ENCODE data around the gene CHCHD4. TPM values are rescaled to one million over a fixed set of nuclear protein-coding genes. Genes with fewer than 3 reads are reported as not detected.

CHCHD4 gene
- total and polyA plus RNA-seq, 2 of the 8 experiments (the other 6 are each of a cell fraction or from before 2014, with no cell fraction given): 15.0 to 22.3 TPM

GRCh38 chr3:14144423-14145075 is 19.9 kb upstream of the CHCHD4 start:
- H3K79me2 ChIP-seq (ENCODE audit: control insufficient read depth in 1 of 2, insufficient read depth in 2 of 2, low read length in 2 of 2): no peaks in the 10 kb centered on the region
- peak overlapping the region; percentile 72; the same call in 1 of the 2 replicates for H3K27ac ChIP-seq (ENCODE audit: low read depth, low read length)
- H2BK120ac ChIP-seq (replicated peaks; ENCODE audit: low read depth, low read length): no peak overlapping the region
- H3K27me3 ChIP-seq (replicated peaks in 1 of 4; ENCODE audit: control insufficient read depth in 3 of 4, extremely low read depth in 1 of 4, insufficient read depth in 3 of 4, low read length in 3 of 4): no peaks in the 10 kb centered on the region
- H3K14ac ChIP-seq (ENCODE audit: insufficient read length): no peak overlapping the region
- H2BK15ac ChIP-seq (ENCODE audit: low read length): no peak overlapping the region
- no peak overlapping the region for H3K4ac ChIP-seq (replicated peaks; ENCODE audit: insufficient read length, low read depth, low read length)
- no peak overlapping the region for H4K91ac ChIP-seq (replicated peaks; ENCODE audit: insufficient read length, low read length)
- H2BK12ac ChIP-seq (ENCODE audit: low read depth, low read length): peak overlapping the region; percentile 87; the same call in 1 of the 2 replicates
- DNase-seq (ENCODE audit: low read depth in 1 of 2, low spot score in 2 of 2) (no peak), FAIRE-seq (no peak)
- no peaks in the 10 kb centered on the region for H3K23me2 ChIP-seq (ENCODE audit: low read depth, low read length)
- no peaks in the 10 kb centered on the region for H3K79me1 ChIP-seq (ENCODE audit: low read depth, low read length)
- peaks cover 2 to 9% of the 10 kb centered on the region in 2 experiments for H4K20me1 ChIP-seq (replicated peaks in 1 of 2; ENCODE audit: control insufficient read depth in 1 of 2, insufficient read depth in 2 of 2, low read length in 2 of 2)
- no peak overlapping the region for H4K5ac ChIP-seq (ENCODE audit: insufficient read length, low read depth, low read length)
- H3K23ac ChIP-seq (ENCODE audit: insufficient read length): no peak overlapping the region
- no peak overlapping the region for H3K56ac ChIP-seq (replicated peaks; ENCODE audit: insufficient read length, low read depth, low read length)
- POLR2A ChIA-PET (ENCODE audit: partially characterized antibody): interaction anchor here (0.8 to 2.9 kb wide), 8 partner anchors 9 to 249 kb away, joined by 3 to 15 read pairs (median 6); partner anchors contain the start of genes CHCHD4, LSM3, TMEM43 and XPC
- H2AK5ac ChIP-seq (ENCODE audit: low read depth, low read length): peak overlapping the region; percentile 55; the same call in 1 of the 2 replicates
- no peak overlapping the region; the same call in 1 of the 2 replicates for H2BK5ac ChIP-seq (ENCODE audit: low read depth, low read length)
- H3K4me2 ChIP-seq (ENCODE audit: insufficient read depth in 1 of 2, low read depth in 2 of 2, low read length in 2 of 2): no peak overlapping the region
- CTCF ChIA-PET (ENCODE audit: partially characterized antibody): interaction anchor here (0.7 to 4.3 kb wide), 8 partner anchors 10 to 248 kb away, joined by 3 to 22 read pairs (median 8); partner anchors contain the start of genes CHCHD4 and TMEM43
- no peak overlapping the region for H4K8ac ChIP-seq (ENCODE audit: extremely low read depth, insufficient read depth, low read length)
- WGBS, 2 experiments (ENCODE audit: extremely low coverage in 1 of 2, insufficient coverage in 1 of 2, insufficient read length in 1 of 2, insufficient replicate concordance in 2 of 2, low coverage in 1 of 2, low lambda C conversion rate in 2 of 2, missing lambda C conversion rate in 1 of 2): 85% methylated on average over 7 of the region's 7 CpGs; no CpG with 5 or more reads in 1 of the 2 experiments
- no peaks in the 10 kb centered on the region for H3K9me3 ChIP-seq (ENCODE audit: insufficient read depth in 2 of 2, low read depth in 1 of 2, low read length in 1 of 2)
- peaks cover 0 to 14% (median 9%) of the 10 kb centered on the region in 4 experiments; a peak in 6 of 7 replicates for H3K4me1 ChIP-seq (replicated peaks in 1 of 4; ENCODE audit: control insufficient read depth in 3 of 4, insufficient read depth in 4 of 4, low read length in 3 of 4)
- H2BK20ac ChIP-seq (ENCODE audit: low read length): no peak overlapping the region
- no peak overlapping the region; a peak in 2 of 7 replicates for H3K9ac ChIP-seq (replicated peaks in 1 of 4; ENCODE audit: extremely low read depth in 1 of 4, low read depth in 3 of 4, low read length in 3 of 4)
- no peak overlapping the region for H2AFZ ChIP-seq (ENCODE audit: low read length)
- H3K36me3 ChIP-seq (ENCODE audit: control insufficient read depth in 2 of 4, insufficient read depth in 4 of 4, low read length in 3 of 4): peaks cover 0 to 14% (median 7%) of the 10 kb centered on the region in 4 experiments; a peak in 5 of 8 replicates
- H3K18ac ChIP-seq (ENCODE audit: extremely low read depth, low read length): no peak overlapping the region
- H3K4me3 ChIP-seq (ENCODE audit: extremely low read depth in 1 of 4, insufficient read depth in 2 of 4, low read depth in 3 of 4, low read length in 4 of 4): no peak overlapping the region
- TF ChIP-seq BACH1 (IDR thresholded peaks at IDR 0.05; ENCODE audit: low read length): no peak
- peak; percentile 81 for TF ChIP-seq JUND (IDR thresholded peaks at IDR 0.05; ENCODE audit: low read length)
- TF ChIP-seq BCL11A (IDR thresholded peaks at IDR 0.05; ENCODE audit: low read depth in 2 of 2, low read length in 2 of 2): no peak
- no peak for TF ChIP-seq TBP (IDR thresholded peaks at IDR 0.05; ENCODE audit: low read depth, low read length)
- no peak for TF ChIP-seq CBX8 (IDR thresholded peaks at IDR 0.05; ENCODE audit: borderline replicate concordance, low read depth, low read length)
- TF ChIP-seq SP1 (IDR thresholded peaks at IDR 0.05; ENCODE audit: low read depth, low read length): 0 out of 2 replicates have a peak, but pooled peaks have one; percentile 24
- no peak for TF ChIP-seq SIN3A (conservative IDR thresholded peaks at IDR 0.05 in 1 of 2, IDR thresholded peaks at IDR 0.05 in 1 of 2; ENCODE audit: low read depth in 1 of 2, low read length in 2 of 2)
- TF ChIP-seq ZNF274 (IDR thresholded peaks at IDR 0.05; ENCODE audit: borderline replicate concordance, extremely low read depth, low read length): no peak
- no peak for TF ChIP-seq ATF2 (IDR thresholded peaks at IDR 0.05; ENCODE audit: low read length)
- TF ChIP-seq, protein P1, sequence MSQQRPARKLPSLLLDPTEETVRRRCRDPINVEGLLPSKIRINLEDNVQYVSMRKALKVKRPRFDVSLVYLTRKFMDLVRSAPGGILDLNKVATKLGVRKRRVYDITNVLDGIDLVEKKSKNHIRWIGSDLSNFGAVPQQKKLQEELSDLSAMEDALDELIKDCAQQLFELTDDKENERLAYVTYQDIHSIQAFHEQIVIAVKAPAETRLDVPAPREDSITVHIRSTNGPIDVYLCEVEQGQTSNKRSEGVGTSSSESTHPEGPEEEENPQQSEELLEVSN (IDR thresholded peaks at IDR 0.05): no peak

All from H1 (cell line).